Transverse colon (tissue), 3 donors: ENCODE data around the gene SPEG.

Source experiments
- CTCF ChIP-seq, 5 experiments: fragments of 200-600 bp in 3 of 5; fragments of 450-650 bp in 2 of 5; sonication (generic) in 3 of 5; IDR thresholded peaks; 1 replicate in 2 of 5; 2 replicates in 3 of 5; pipeline ENCODE4 v1.5.1; 2016 to 2017; ENCODE audit warnings: antibody characterized with exemption in 5 of 5, inconsistent platforms in 3 of 5, mild to moderate bottlenecking in 2 of 5, moderate library complexity in 1 of 5
- EP300 ChIP-seq: sonication (generic); formaldehyde crosslinking; IDR thresholded peaks from one replicate; pipeline ENCODE4 v1.6.1; 2017; ENCODE audit warnings: antibody characterized with exemption, low read depth

GRCh38 chr2:219524817-219525216, 90.2 kb downstream of the SPEG start:
- no peak for TF ChIP-seq CTCF (IDR thresholded peaks at IDR 0.05)
- no peak for TF ChIP-seq EP300
